Measurements from ENCODE around the gene RMRP. TPM values are rescaled to one million over a fixed set of nuclear protein-coding genes. Genes with fewer than 3 reads are reported as not detected.
A peak's percentile ranks its signal among the peaks of the same experiment; 100 is the strongest.

The RMRP gene
- total and polyA plus RNA-seq, 2 experiments from 2014 or later: 3,174 TPM; not detected in 1

DNA sequence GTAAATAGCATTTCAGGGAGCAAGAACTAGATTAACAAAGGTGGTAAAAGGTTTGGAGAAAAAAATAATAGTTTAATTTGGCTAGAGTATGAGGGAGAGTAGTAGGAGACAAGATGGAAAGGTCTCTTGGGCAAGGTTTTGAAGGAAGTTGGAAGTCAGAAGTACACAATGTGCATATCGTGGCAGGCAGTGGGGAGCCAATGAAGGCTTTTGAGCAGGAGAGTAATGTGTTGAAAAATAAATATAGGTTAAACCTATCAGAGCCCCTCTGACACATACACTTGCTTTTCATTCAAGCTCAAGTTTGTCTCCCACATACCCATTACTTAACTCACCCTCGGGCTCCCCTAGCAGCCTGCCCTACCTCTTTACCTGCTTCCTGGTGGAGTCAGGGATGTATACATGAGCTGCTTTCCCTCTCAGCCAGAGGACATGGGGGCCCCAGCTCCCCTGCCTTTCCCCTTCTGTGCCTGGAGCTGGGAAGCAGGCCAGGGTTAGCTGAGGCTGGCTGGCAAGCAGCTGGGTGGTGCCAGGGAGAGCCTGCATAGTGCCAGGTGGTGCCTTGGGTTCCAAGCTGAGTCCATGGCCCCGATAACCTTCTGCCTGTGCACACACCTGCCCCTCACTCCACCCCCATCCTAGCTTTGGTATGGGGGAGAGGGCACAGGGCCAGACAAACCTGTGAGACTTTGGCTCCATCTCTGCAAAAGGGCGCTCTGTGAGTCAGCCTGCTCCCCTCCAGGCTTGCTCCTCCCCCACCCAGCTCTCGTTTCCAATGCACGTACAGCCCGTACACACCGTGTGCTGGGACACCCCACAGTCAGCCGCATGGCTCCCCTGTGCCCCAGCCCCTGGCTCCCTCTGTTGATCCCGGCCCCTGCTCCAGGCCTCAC is 15.6 kb upstream of the RMRP start, which contains the start of gene CA9:
Gene CA9 (plus strand): TSS at position 797 of the 893 bp plus-strand sequence. CDS start 32 bp downstream, at position 829.
- Histone ChIP-seq H2AFZ (no peak within 1 kb of the TSS), H3K4me2 (peak within 1 kb of the TSS; percentile 25), H4K20me1 (ENCODE audit: insufficient read depth, poor library complexity, severe bottlenecking) (no peaks in the 10 kb centered on the region), H3K4me3 (no peak within 1 kb of the TSS), H3K79me2 (no peaks in the 10 kb centered on the region), H3K36me3 (replicated peaks; ENCODE audit: insufficient read depth, low read depth) (no peaks in the 10 kb centered on the region), H3K4me1 (ENCODE audit: insufficient read depth) (peaks cover 15% of the 10 kb centered on the region), H3K27me3 (no peaks in the 10 kb centered on the region), H3K9me2 (replicated peaks; ENCODE audit: insufficient read depth) (no peaks in the 10 kb centered on the region), H3K9me3 (ENCODE audit: low read depth) (no peaks in the 10 kb centered on the region), H3K27ac (no peak within 1 kb of the TSS)
- TF ChIP-seq EZH2phosphoT487 (IDR thresholded peaks at IDR 0.05; ENCODE audit: low read depth, severe bottlenecking, unreplicated experiment) (no peak), EZH2 (IDR thresholded peaks at IDR 0.05; ENCODE audit: borderline replicate concordance) (no peak)
- TF ChIP-seq, protein P1, sequence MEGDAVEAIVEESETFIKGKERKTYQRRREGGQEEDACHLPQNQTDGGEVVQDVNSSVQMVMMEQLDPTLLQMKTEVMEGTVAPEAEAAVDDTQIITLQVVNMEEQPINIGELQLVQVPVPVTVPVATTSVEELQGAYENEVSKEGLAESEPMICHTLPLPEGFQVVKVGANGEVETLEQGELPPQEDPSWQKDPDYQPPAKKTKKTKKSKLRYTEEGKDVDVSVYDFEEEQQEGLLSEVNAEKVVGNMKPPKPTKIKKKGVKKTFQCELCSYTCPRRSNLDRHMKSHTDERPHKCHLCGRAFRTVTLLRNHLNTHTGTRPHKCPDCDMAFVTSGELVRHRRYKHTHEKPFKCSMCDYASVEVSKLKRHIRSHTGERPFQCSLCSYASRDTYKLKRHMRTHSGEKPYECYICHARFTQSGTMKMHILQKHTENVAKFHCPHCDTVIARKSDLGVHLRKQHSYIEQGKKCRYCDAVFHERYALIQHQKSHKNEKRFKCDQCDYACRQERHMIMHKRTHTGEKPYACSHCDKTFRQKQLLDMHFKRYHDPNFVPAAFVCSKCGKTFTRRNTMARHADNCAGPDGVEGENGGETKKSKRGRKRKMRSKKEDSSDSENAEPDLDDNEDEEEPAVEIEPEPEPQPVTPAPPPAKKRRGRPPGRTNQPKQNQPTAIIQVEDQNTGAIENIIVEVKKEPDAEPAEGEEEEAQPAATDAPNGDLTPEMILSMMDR (IDR thresholded peaks at IDR 0.05; ENCODE audit: poor library complexity): no peak
- 75% methylated on average over 10 of the region's 10 CpGs for WGBS (ENCODE audit: low lambda C conversion rate, missing lambda C conversion rate)
- no peak for DNase-seq (ENCODE audit: low spot score)

GRCh38 chr9:35669331-35670145 is 11.7 kb upstream of the RMRP start:
- Histone ChIP-seq H4K20me1 (ENCODE audit: insufficient read depth, poor library complexity, severe bottlenecking) (no peaks in the 10 kb centered on the region), H3K9me3 (ENCODE audit: low read depth) (no peaks in the 10 kb centered on the region), H3K27ac (peak overlapping the region; percentile 90), H3K9me2 (replicated peaks; ENCODE audit: insufficient read depth) (no peaks in the 10 kb centered on the region), H3K27me3 (no peaks in the 10 kb centered on the region), H3K4me1 (ENCODE audit: insufficient read depth) (peaks cover 19% of the 10 kb centered on the region), H3K36me3 (replicated peaks; ENCODE audit: insufficient read depth, low read depth) (no peaks in the 10 kb centered on the region), H3K79me2 (no peaks in the 10 kb centered on the region), H3K4me2 (peak overlapping the region; percentile 33), H3K4me3 (no peak overlapping the region), H2AFZ (peak overlapping the region; percentile 22)
- 50% methylated on average over 6 of the region's 6 CpGs for WGBS (ENCODE audit: low lambda C conversion rate, missing lambda C conversion rate)
- TF ChIP-seq EZH2phosphoT487 (IDR thresholded peaks at IDR 0.05; ENCODE audit: low read depth, severe bottlenecking, unreplicated experiment) (no peak), EZH2 (IDR thresholded peaks at IDR 0.05; ENCODE audit: borderline replicate concordance) (no peak)
- TF ChIP-seq, protein P1 (IDR thresholded peaks at IDR 0.05; ENCODE audit: poor library complexity): no peak
- DNase-seq (ENCODE audit: low spot score): peak; percentile 68

DNA sequence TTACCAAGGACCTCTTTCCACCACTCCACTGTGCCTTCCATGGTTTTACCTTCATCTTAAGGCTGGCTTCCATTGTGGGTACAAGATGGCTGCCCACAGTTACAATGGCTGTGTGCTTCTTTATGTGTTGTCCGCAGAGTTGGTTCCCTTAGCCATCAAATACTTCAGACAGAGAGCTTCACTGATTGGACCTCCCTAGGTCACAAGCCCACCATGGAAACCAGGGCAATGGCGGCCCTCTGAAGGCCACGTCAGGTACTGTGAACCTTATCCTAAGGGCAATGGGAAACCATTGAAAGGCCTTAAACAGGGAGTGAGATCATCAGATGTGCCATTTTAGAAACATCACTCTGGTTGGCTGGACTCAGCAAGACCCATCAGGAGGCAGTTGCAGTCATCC is 10.1 kb upstream of the RMRP start:
- Histone ChIP-seq H4K20me1 (ENCODE audit: insufficient read depth, poor library complexity, severe bottlenecking) (no peaks in the 10 kb centered on the region), H3K36me3 (replicated peaks; ENCODE audit: insufficient read depth, low read depth) (no peaks in the 10 kb centered on the region), H3K9me2 (replicated peaks; ENCODE audit: insufficient read depth) (no peaks in the 10 kb centered on the region), H2AFZ (no peak overlapping the region), H3K4me3 (no peak overlapping the region), H3K79me2 (no peaks in the 10 kb centered on the region), H3K4me1 (ENCODE audit: insufficient read depth) (peaks cover 20% of the 10 kb centered on the region), H3K4me2 (no peak overlapping the region), H3K9me3 (ENCODE audit: low read depth) (no peaks in the 10 kb centered on the region), H3K27ac (no peak overlapping the region), H3K27me3 (no peaks in the 10 kb centered on the region)
- WGBS (ENCODE audit: low lambda C conversion rate, missing lambda C conversion rate): 98% methylated on average over 3 of the region's 3 CpGs
- DNase-seq (ENCODE audit: low spot score): no peak
- TF ChIP-seq EZH2 (IDR thresholded peaks at IDR 0.05; ENCODE audit: borderline replicate concordance) (no peak), EZH2phosphoT487 (IDR thresholded peaks at IDR 0.05; ENCODE audit: low read depth, severe bottlenecking, unreplicated experiment) (no peak)
- TF ChIP-seq, protein P1 (IDR thresholded peaks at IDR 0.05; ENCODE audit: poor library complexity): no peak
